GM18868 (cell line): ENCODE results near the gene TBL1X.

Source experiments
- ATAC-seq: cut with Tn5 transposase; IDR thresholded peaks from one replicate; pipeline ENCODE4 v1.9.1; 2021; ENCODE audit warnings: mild to moderate bottlenecking, moderate library complexity; ENCODE audit not compliant: unreplicated experiment

The TBL1X gene

DNA sequence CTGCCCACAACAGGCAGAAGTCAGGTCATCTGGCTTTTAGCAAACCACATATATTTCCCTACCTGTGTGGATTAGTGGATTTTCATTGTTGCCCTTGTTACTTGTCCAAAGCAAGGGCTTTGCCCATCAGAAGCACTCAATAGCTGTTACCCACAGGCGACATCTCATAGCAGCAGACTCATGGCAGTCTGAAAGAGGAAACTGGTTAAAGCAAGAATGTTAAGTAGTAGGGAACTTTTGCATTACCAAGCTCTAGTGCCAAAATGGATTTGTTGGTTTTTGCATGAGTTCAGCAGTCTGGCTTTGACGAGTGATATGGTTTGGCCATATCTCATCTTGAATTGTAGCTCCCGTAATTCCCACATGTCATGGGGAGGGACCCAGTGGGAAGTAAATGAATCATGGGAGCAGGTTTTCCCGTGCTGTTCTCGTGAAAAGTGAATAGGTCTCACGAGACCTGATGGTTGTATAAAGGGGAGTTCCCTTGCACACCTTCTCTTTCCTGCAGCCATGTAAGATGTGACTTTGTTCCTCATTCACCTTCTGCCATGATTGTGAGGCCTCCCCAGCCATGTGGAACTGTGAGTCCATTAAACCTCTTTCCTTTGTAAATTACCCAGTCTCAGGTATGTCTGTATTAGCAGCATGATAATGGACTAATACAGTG, 192.9 kb downstream of the TBL1X start:
- no peak for ATAC-seq

DNA sequence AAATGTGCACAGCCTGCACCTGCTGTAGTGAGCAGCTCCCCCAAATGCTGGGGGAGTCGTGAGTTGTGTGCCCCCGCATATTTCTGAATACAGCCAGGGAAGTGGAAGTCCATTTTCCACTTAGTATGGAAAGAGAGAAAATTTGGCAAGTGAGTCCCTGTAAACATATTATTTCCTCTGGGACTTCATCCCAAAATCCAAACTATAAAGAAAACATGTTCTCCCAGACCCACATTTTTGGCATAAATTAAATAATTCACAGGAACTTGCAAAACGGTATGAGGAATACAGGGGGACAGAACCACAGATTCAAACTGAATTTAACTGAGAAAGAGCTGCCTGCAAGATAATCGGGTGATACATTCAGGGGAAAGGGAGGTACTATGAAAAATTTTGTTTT, 193.6 kb downstream of the TBL1X start:
- ATAC-seq, result no peak

DNA sequence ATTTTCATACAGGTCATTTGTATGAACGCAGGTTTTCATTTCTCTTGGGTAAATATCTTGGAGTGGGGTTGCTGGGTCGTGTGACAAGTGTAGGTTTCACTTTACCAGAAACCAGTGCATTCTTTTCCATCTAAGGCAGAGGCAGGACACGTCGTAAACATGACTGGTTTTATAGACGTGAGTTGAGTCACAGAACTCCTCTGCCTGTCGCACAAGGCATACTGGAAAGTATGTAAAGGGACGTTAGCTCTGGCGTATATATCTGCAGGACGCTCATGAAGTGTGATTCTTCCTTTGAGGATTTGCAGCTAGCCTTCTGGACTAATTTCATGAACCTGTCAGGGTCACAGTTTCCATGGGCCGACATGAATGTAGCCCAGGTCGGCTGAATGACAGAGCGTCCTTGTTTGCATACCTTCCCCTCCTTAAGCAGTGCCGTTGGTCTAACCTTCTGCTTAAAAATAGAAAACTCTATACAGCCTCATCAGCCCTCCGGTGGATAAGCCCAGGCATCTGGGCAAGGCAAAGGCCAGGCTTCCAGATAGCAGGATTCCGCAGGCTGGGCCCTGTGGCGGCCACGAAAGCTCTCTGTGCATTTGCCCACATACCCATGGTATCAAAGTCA, 194.8 kb downstream of the TBL1X start:
- ATAC-seq, result no peak

DNA sequence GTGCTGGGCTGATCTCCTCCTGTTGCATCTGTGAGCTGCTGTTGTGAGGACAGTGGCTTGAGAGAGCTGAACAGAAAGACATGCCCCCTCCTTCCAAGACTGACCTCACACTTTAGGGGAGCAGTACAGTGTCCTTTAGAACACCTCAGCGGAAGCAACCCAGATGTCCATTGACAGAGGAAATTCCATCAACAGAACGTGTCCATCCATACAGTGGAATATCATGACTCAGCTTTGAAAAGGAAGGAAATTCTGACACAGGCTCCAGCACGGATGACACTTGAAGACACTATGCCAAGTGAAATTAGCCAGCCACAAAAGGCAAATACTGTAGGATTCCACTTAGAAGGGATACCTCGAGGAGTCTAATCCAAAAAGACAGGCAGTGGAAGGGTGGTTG, 197.3 kb downstream of the TBL1X start:
- no peak for ATAC-seq

DNA sequence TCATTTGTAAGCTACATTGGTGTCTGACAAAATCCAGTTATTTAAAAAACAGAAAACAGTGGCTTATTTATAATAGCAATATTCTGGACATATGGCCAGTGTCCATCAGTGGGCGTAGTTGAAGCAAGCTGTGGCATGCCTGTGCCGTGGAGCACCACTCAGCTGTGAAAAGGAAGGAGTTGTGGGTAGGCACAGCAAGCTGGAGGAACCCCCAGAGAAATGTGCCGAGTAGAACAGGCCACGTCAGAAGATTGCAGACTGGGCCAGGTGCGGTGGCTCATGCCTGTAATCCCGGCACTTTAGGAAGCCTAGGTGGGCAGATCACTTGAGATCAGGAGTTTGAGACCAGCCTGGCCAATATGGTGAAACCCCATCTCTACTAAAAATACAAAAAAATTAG, 198.4 kb downstream of the TBL1X start:
- no peak for ATAC-seq

DNA sequence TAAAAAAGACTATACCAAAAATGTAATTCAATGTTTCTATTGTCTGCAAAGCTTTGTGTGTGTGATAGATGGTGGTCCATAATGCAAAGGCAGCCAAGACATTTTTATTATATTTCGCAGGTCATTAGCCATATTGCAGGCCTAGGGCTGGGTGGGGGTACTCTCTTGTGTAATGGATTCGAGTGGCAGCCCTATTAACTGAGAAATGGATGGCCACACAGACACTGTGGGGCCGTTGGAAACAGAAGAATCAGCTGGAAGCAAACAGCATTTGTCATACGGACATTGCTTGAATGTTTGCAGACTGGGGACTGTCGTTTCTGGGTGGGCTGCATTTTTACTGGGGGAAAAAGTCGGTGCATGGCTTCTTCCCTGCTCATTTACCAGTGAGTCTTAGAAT, 199.4 kb downstream of the TBL1X start:
- no peak for ATAC-seq

DNA sequence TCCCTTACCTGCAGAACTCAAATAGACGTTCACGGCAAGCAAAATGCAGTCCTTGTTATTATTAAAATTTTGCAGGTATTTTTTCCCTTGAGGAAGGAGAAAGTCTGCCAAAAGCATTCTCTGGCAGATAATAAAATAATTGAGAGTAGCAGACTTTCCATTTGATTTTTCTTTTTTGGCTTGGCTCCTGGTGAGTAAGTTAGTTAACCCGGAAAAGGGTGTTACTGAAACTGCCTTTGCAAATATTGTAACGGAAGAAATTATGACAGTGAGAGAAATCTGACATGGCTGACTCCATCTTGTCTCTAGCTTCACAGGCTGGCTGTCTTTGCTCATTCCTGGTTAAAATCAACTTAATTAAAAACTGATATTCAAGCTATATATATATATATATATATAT, 200.3 kb downstream of the TBL1X start:
- ATAC-seq, result no peak

DNA sequence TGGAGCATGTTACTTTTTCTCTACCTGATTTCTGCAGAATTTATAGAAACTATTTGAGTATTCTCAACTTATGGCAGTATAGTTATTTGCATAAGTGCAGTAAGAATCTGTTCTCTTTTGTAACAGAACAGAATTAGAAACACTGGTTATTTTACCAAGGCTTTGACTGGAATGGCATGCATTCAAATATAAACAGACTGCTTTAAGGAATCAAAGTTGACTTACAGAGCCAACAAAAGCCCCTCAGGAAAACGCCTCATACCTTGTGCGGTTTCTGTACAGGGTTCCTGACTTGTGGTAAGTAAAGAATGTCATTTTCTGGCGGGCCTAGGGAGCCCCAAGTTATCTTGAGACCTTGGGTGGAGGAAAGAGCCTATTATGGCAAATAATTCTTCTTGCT, 203.7 kb downstream of the TBL1X start:
- ATAC-seq, result no peak

DNA sequence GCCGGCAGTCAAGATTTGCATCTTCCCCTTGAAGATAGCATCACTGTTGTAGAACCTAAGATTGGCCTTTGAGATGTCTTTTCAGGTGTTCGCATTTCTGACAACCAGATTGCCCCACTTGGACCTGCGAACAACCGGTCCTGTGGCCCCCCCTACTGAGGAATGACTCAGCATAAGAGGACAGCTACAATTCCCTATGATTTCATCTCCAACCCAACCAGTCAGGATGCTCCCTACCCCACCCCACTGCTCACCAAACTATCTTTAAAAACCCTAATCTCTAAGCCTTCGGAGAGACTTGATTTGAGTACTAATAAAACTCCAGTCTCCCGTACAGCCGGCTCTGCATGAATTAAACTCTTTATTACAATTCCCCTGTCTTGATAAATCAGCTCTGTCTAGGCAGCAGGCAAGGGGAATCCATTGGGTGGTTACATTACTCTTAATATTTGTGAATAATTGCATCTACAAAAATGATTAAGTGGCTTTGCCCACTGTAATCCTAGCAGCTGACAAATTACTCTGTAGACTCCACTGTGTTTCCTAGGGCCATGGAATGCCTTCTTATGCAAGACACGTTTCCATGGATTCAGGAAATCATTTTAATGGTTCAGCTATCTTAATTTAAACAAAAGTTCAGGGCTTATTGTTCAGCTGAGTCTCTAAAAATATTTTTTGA, 205.4 kb downstream of the TBL1X start:
- ATAC-seq, result no peak

DNA sequence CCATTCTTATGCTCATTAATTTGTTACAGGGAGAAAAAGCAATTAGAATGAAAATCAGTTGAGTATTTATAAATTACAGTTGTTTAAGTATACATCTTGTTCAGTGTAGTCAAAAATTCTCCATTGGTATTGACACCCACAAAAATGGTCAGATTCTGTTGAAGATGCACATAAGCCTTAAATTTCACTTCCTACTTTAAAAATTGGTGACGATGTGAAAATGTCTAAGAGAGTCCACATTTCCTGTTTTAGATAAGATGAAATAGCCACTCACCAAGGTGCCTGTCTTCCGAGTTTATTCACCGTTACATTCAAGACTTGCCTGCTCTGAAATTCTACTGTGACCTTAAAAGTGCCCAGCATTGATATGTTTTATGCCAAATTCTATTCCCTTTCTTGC, 207.1 kb downstream of the TBL1X start:
- ATAC-seq, result peak; percentile 54

DNA sequence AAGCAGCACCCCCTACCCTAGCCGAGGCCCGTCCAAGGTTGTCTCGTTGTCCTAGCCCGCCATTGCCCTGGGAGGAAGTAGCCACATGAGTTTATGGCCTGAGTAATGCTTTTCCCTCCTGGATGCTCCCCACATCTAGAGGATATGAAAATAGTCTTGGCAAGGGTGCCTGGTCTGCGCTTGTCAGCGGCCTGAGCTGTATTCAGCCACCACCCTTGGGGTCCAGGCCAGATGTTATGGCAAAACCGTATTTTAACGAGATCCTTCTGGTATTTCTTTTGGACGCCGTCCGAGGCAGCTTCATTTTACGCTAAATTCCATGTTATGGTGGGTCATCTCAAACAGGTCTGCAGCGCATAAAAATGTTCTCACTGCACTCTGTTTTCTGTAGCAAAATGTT, 211.4 kb downstream of the TBL1X start:
- no peak for ATAC-seq

DNA sequence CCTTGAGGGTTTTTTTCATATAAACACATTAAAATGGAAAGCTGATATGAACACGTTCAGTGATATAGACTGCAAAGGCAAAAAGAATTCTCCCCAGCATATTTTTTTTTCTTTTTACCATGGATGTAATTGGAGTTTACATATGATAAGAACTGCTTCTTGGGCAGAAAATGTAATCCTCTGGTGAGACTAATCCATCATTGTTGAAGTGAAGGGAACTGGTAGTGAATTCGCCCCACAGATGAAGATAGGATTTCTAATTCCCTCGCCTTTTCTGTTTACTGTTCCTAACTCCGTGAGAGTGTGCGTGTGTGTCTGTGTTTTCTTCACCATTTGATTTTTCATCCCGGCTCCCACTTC, 211.9 kb downstream of the TBL1X start:
- no peak for ATAC-seq

DNA sequence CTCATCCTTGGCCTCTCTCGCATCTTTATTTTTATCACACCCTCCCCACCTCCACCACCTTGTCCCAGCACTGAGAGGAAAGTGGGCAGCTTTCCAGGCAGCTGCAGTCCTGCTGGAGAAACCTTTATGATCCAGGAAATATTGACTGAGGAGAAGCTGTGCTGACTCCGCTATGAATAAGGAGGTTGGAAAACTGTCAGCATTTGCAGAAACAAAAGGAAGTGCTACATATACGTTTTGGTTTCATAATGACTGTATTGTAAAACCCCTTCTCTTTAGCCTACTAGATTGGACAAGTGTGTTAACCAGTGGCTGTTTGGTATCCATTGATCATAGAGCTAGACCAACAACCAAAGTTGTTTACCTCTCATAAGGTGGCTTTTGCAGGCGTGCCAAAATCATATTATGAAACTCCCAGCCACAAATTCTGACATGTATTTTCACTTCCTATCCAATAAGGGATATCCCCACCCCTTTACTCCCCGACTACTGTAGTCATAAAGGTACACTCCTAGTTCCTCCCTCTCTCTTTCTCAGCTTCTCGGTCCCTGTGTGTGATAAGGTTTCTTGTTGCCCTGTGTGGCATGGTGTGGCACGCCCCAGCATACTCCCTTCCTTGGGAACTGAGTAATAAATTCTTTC, 212.4 kb downstream of the TBL1X start:
- ATAC-seq, result peak; percentile 97

DNA sequence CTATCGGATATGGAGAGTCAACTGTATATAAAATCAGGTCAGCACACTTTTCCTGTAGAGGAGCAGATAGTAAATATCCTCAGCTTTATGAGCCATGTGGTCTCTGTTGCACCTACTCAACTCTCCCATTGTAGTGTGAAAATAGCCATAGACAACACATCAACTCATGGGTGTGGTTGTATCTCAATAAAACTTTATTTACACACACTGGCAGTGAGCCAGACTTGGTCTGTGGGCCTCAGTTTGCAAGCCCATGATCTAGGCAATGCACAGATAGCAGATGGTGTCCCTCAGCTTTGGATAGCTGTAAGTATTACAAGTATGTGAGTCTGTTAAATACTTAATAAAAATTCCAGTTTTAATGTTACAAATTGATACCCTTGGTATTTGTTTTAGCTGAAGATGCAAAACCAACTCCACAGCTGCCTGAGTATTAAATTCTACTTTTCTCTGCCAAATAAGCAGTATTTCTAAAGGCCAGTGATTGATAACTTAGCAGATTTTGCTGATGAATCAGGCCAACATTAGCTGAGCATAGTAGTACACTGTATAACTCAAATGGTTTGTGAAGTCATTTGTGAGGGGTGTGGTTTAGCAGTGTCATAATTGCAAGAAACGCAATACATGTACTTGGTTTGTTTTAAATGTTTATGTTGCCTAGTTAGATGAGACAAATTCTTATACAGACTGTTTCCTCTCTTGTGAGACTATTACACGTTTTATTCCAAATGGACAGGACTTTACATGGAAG, 213.5 kb downstream of the TBL1X start:
- ATAC-seq, result no peak

DNA sequence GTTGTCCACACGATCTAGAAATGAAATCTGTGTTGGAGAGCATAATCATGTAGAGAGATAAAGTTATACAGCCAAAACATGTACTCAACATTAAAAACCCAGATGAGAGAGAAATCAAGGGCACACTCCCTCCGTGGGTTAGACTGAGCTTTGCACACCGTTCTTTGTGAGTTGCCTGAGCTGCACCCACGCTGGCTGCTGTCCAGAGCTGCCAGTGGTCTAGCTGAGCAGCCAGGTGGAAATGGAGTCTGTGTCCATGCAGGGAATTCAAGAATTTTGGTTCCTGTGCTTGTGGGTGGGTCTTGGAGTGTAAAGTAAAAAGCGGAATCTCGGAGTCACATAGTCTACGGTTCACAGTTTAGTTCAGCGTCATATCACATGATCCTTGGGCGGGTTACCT, 216.2 kb downstream of the TBL1X start:
- ATAC-seq, result no peak

DNA sequence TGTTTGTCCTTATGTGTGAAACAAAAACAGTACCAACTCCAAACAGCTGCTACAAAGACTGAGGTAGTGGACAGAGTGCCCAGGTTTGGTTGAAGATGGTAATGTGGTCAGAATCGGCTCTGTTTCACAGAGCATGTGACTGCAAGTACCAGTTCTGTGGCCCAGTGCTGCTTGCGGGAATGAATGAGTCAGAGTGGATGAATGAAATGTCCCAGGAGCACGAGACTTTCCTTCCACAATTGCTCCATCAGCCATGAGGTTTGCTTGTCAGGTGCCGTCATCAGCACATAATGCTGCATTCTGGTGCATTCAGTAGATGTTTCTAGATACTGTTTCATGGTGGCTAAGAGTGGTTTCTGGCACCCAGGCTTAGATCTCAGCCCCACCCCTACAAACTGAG, 216.6 kb downstream of the TBL1X start:
- ATAC-seq, result no peak

DNA sequence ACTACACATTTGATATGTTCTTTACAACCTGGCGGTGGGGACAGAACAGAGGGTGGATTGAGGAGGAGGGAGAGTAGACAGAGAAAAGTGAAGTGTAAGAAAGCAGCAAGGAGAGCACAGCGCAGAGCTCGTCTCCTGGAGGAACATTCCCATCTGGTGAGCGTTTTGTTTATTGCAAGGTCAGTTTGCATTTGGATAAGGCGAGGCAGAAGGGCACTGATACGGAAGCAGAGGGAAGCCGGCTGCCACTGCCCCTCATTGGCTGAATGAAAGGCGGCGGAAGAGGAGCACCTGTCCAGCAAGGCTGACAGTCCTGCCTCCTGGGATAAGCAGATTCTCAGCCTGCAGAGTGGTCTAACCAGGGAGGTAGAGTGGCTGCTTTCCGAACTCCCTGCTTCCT, 217.6 kb downstream of the TBL1X start:
- no peak for ATAC-seq

DNA sequence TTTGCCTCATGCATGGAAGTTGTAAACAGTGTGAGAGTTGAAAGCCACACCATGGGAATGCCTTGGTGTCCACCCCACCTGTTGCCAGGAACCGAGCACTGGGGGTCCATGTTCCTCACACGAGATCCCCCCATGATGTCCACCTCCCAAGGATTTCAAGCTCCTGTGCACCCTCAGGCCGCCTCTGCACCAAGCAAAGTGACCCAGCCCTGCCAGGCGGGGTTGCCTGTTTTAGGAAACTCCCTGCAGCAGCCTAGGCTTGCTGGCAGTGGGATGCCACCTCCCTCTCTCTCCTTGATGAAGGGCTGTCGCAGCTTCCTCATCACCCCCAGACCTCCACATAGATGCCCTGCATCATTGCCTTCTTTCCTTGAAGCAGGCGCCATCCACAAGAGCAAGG, 218.0 kb downstream of the TBL1X start:
- no peak for ATAC-seq

DNA sequence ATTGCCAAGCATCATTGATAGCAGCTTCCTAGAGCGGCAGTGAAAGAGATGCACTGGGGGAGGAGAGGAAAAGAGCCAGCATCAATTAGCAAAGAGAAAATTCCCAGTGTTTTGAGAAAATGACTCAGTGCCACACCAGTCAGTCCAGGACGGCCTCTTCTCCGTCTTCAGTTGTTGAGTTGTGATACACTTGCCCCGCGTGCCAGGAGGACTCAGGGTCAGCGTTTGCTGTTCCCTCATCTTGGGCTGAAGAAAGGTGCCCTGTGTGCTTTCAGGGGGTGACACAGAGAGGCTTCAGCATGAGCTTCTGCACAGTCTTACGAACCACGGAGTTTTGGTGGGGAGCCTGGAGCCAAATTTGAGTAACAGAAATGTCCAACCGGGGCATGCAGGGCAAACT, 218.5 kb downstream of the TBL1X start:
- ATAC-seq, result no peak

DNA sequence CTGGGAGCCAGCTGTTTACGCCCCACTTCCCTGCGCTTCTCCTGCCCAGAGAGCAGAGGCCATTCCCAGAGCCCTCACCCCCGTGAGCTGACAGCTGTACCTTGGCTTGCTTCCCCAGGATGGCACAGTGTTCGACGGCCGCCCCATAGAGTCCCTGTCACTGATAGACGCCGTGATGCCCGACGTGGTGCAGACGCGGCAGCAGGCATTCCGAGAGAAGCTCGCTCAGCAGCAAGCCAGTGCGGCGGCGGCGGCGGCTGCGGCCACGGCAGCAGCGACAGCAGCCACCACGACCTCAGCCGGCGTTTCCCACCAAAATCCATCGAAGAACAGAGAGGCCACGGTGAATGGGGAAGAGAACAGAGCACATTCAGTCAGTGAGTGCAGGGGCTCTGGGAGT, 223.0 kb downstream of the TBL1X start:
- no peak for ATAC-seq

DNA sequence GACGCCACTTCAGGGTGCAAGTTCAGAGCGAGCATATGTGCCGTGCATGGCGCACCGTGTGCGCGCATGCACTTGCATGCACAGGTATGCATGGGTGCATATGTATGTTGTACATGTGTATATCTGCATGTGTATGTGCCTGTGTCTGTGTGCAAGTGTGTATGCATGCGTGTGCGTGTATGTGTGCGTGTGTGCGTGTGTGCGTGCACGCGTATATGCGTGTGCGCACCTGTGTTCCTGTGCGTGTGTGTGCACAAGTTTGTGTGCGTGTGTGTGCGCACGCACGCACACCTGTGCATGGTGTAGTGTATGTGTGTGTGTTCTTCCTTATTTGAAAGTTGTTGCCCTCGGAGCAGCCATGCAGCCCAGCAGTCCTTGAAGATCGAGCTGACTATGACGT, 224.0 kb downstream of the TBL1X start:
- ATAC-seq, result no peak
